Body of pancreas (tissue), 4 donors: ENCODE data around the gene ZKSCAN4.

Source experiments
- POLR2A ChIP-seq, 3 donors: fragments of 450-650 bp; IDR thresholded peaks; one replicate each; pipeline ENCODE4 v1.6.1; 2016; ENCODE audit warnings: antibody characterized with exemption in 3 of 3, mild to moderate bottlenecking in 2 of 3
- TF ChIP-seq, protein P1 (sequence below), 7 experiments: fragments of 450-650 bp in 4 of 7; fragments of 200-600 bp in 3 of 7; sonication (generic) in 3 of 7; IDR thresholded peaks; one replicate each; pipeline ENCODE4 v1.5.1; 2016 to 2019; ENCODE audit warnings: antibody characterized with exemption in 7 of 7

DNA sequence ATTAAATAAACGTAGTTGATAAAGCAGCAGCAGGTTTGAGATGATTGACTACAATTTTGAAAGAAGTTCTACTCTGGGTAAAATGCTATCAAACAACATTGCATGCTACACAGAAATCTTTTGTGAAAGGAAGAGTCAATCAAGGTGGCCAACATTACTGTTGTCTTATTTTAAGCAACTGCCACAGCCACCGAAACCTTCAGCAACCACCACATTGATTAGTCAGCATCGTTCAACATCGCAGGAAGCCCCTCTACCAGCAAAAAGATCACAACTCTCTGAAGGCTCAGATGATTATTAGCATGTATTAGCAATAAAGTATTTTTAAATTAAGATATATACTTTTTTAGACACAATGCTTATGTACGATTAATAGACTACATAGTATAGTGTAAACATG, 43.3 kb upstream of the ZKSCAN4 start:
- TF ChIP-seq, protein P1, sequence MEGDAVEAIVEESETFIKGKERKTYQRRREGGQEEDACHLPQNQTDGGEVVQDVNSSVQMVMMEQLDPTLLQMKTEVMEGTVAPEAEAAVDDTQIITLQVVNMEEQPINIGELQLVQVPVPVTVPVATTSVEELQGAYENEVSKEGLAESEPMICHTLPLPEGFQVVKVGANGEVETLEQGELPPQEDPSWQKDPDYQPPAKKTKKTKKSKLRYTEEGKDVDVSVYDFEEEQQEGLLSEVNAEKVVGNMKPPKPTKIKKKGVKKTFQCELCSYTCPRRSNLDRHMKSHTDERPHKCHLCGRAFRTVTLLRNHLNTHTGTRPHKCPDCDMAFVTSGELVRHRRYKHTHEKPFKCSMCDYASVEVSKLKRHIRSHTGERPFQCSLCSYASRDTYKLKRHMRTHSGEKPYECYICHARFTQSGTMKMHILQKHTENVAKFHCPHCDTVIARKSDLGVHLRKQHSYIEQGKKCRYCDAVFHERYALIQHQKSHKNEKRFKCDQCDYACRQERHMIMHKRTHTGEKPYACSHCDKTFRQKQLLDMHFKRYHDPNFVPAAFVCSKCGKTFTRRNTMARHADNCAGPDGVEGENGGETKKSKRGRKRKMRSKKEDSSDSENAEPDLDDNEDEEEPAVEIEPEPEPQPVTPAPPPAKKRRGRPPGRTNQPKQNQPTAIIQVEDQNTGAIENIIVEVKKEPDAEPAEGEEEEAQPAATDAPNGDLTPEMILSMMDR (IDR thresholded peaks at IDR 0.05), result no peak
- TF ChIP-seq POLR2A (IDR thresholded peaks at IDR 0.05), result no peak
